ENCODE results near the gene GP5. TPM values are rescaled to one million over a fixed set of nuclear protein-coding genes. Genes with fewer than 3 reads are reported as not detected.

GP5 gene, protein sequence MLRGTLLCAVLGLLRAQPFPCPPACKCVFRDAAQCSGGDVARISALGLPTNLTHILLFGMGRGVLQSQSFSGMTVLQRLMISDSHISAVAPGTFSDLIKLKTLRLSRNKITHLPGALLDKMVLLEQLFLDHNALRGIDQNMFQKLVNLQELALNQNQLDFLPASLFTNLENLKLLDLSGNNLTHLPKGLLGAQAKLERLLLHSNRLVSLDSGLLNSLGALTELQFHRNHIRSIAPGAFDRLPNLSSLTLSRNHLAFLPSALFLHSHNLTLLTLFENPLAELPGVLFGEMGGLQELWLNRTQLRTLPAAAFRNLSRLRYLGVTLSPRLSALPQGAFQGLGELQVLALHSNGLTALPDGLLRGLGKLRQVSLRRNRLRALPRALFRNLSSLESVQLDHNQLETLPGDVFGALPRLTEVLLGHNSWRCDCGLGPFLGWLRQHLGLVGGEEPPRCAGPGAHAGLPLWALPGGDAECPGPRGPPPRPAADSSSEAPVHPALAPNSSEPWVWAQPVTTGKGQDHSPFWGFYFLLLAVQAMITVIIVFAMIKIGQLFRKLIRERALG
- not detected for total RNA-seq

DNA sequence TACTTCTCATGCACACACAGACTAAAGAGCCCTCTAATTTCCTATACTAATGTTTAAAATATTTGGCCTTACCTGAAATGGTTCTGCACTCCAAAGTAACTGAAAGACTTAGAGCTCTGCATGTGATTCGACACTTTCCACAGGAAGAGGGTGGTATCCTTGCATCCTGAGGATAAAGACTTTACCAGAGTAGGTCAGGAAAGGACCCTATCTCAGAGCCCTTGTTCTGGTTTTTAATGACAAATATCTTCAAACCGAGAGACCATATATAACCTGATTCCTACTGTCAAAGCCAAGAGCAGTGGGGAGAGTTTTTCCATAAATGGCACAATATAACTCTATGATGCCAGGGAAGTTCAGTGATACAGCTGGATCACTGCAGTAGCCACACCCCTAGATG lies at the start of gene GP5:
Gene GP5, minus strand, starts transcription at position 101 of the 400 bp plus-strand sequence. CDS start 984 bp downstream, outside the sequence.
- no peak for DNase-seq

DNA sequence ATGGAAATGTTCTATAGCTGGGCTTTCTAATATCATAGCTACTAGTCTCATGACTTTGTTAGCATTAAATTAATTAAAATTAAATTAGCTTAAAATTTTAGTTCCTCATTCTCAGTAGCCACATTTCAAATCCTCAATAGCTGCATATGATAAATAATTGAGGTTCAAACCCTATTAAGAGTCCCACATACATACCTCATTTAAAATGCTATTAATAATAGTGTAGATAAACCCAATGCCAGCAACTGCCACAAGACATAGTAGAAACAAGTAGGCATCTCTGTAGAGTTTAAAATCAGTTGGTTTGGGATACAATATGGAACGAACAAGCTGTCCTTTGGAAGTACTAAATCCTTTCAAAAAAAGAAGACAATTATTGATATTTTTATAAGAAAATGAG lies 48.6 kb upstream of the GP5 start:
- DNase-seq = no peak

GRCh38 chr3:194447161-194447560 lies 48.1 kb upstream of the GP5 start:
- no peak for DNase-seq

- DNase-seq = no peak
These were observed 47.7 kb upstream of the GP5 start for GRCh38 chr3:194446754-194447153.

- no peak for DNase-seq
These were observed 47.1 kb upstream of the GP5 start for GRCh38 chr3:194446172-194446571.

DNA sequence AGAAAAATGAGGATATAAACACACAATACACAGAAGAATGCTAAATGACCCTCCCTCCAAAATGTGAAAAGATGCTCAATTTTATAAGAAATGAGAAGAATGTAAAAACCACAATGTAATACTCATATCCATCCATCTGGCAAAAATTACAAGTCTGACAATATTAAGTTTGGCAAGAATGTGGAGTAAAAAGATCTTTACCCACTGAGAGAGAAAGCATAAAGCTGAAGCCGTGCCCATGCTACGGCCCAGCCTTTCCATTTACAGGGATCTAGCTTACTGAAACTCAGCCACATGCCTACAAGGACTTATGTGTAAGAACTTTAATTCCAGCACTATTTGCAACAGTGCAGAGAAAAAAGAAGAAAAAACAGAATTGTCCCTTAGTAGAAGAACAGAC lies 44.8 kb upstream of the GP5 start:
- DNase-seq = no peak

DNA sequence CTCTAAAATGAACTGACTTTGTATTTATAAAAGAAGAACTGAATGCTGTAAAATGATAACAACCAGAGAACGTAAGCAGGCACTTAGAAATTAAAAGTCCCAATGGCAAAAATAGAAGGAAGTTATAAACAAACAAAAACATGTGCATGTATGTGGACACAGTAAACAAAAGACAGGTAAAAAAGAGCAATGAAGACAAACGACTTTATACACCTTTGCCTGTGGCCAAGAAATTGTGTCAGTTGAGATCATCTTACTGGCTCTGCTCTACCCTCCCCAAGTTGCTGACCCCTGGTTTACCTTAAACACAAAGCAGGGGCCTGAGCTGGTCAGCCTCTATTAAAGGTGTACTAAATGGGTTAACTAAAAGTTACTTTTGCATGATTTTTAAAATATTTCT lies 41.7 kb upstream of the GP5 start:
- no peak for DNase-seq

DNA sequence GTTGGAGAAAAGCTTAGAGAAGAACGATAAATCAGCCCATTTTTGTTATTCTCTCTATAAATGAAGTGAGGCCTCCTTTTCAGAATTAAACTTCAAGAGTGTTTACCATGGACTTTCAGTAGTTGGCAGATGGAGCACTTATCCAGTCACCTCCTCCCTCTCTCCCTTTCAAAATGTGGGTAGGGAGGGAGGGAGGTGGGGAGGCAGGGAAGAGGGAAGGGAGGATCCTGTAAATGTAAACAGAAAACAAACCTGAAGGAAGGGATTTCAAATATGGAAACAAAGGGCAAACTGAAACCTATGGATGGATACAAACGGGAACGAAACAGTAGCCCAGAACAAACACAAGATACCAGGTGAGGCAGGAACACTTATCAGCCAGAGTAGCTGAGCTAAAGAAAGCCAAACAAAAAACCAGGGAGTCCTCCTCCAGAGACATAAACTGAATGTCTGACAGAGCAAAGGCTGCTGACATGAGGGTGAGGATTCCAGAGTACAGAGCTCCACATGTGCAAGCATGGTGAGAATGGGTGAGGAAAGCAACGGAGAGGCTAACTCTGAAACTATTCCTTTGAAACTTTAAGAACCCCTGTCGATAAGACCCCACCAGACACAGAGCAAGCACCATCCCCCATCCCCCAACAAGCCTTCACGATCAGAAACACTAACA lies 41.0 kb upstream of the GP5 start:
- no peak for DNase-seq

DNA sequence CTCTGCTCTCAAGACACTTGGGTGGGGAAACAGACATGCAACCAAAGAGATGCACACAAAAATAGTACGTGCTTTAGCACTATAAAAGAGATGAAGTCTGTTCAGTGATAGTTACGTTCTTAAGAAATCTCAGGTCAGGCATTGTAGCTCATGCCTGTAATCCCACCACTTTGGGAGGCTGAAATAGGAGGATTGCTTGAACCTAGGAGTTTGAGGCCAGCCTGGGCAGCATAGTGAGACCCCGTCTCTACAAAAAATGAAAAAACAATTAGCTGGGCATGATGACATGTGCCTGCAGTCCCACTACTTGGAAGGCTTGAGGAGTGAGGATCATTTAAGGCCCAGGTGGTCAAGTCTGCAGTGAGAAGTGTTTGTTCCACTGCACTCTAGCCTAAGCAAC lies 35.4 kb upstream of the GP5 start:
- no peak for DNase-seq

DNA sequence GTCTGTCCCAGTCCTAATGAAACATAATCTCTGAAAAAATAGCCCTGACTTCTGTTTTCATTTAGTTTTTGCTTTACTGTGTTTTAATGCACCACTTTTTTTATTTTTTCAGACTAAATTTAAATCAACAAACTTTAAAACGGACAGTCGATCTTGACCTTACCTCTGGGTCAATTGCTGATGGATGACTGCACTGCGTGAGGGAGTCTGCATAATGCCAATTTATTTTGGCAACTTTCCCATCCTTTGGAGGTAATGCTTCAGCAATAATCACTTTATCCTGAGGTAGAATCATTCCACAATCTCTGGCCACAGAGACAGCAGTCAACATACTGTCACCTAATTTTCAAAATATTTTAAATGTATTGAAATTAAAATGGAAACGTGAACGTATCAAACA lies 32.5 kb upstream of the GP5 start:
- DNase-seq = no peak

DNA sequence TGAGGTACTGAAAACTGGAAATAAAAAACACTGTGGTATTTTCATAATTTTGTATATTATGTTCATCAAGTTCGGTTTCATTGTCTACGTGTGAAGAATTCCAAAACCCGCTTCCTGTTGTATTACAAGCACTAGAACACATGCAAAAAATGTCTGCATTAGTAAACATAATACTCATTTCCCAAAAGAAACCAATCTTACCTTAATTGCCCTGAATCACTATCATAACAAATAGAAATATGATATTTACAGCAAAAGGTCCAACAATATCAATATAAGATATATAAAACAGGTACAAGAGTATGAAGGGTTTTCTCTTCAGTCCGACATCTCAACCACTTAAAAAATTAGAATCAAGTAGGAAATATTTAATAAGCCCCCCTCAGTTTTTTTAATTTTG lies 26.3 kb upstream of the GP5 start:
- DNase-seq = no peak

DNA sequence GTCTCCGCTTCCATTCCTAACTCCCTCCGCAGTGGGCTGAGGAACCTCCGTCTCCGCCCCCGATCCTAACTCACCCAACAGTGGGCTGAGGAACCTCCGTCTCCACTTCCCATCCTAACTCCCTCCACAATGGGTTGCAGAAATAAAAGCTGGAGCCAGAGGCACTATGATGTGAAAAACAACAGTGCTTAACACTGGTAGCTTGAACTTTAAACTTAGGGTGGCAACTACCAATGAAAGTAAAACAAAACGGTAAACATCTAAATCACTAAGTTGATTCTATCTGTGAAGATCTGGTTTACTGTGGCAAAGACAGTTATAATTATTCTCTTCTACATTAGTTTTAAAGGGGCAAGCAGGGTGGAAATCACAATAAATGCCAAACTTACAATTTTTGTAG lies 25.9 kb upstream of the GP5 start:
- DNase-seq = no peak

DNA sequence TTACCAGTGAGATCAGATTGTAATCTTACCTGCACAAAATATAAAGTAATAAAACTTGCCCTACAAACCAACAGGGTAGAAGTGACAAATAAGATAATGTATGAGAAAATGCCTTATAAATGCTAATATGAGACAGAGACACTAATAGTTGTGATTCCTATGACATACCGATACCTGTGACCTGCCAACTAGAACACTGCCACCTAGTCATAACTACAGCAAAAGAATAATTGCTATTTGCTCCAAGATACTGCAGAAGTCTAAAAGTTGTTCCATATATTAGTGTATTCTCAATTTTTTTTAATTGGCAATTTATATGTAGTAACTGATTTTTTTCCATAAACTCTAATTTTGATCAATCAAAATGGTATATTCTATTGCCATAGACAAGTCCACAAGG lies 25.3 kb upstream of the GP5 start:
- DNase-seq = no peak

GRCh38 chr3:194423317-194423716 lies 24.3 kb upstream of the GP5 start:
- no peak for DNase-seq

GRCh38 chr3:194422188-194422587 lies 23.1 kb upstream of the GP5 start:
- DNase-seq = no peak

DNA sequence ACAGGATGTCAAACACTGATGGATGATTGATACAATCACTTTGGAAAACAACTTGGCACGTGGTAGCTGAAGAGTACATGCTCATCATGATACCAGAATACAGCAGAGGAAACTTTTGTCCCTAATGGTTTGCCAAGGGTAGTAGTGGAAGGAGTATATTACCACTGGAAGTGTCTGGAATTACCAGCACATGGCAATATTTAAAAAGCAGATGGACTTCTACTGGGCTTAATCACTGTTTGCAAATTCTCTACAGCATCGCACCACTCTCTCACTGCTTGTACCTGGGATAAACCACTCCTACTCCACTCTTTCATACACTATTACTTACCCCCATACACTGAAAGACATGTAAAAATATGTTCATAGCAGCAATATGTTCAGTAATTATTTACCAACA lies 19.6 kb upstream of the GP5 start:
- DNase-seq = no peak

- DNase-seq = no peak
These were observed 8.4 kb upstream of the GP5 start for GRCh38 chr3:194407423-194407822.

- no peak for DNase-seq
These were observed 6.7 kb upstream of the GP5 start for GRCh38 chr3:194405766-194406165.

DNA sequence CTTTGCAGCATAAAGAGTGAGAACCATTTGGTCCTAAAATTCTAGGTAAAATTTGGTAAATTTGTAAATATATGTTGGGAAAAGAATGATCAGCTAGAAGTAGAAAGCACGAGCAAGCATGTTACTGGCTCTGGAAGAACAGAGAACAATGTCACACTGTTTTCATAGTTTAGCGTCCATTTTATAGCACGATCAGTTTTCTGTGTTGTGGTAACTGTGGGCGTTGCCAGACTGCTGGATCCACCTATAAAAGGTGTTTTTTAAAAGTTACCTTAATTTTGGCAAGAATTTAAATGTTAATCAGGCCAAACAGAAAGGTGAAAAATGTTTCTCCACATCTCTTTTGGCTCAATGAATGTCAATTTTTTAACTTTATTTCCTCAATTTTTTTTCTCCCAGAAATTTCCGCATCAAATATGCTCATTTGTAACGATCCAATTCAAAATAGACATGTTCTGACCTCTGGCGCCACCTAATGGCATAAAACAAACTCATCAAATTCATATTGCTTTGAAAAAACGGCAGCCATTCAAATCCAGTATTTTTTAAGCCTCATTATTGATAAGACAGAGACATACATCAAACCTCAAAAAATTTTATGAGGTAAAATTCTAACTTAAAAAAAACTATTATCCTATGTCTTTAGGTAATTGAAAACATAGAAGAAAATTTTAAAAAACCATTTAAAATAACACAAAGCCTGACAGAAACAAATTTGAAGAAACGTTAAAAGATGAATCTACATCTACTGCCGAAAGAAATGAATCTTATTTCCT lies 5.5 kb upstream of the GP5 start:
- DNase-seq = no peak

DNA sequence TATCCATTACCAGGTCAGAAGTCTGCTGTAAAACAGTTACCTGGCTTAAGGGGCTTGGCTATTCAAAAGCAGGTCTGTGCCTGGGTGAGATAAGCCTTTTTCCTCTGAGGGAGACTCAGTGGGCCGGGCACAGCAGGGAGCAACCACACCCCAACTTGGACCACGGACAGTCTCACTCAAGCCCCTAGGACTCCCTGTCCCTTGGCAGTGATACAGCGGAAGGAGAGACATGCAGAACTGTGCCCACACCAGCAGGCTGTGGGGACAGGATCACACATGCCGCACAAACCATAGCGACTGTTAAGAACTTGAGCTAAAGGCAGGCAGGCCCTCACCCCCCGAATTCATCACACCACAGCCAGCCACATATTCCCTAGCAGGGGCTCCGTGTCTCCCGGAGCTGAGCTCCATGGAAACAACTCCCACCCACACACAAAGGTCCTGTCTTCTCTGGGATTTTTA lies 2.8 kb upstream of the GP5 start:
- DNase-seq = no peak

DNA sequence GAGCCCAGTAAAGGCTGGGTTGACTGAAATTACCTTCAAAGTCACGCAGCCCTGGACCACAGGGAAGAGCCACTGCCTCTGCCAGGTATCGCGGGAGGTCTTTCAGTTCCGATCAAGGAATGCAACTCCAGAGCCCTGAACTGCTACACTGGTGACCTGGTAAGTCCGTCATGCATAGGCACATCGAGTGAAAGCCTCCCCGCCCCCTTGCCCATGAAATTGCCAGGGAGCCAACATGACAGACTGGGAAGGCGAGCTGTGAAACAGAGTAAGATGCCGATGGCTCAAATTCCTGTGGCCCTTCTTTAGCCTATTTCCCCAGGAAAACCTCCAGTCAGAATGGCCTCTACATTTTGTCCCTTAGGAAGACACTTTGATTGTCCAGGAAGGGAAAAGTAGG lies 2.3 kb upstream of the GP5 start:
- DNase-seq = no peak

DNA sequence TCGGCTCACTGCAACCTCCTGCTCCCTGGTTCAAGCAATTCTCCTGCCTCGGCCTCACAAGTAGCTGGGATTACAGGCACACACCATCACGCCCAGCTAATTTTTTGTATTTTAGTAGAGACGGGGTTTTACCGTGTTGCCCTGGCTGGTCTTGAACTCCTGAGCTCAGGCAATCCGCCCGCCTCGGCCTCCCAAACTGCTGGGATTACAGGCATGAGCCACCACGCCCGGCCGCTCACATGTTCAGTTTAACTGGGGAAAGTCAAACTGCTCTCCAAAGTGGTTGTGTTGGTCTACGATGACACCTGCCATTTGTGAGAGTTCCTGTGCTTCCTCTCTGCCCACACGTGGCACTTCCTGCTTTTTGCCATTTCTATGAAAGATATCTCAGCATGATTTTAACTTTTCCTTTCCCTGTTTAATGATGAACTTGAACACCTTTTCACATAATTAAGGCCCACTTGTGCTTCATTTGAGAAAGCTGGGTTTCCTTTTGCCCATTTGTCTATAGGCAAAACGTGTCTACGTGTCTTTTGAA lies 877 bp upstream of the GP5 start:
- no peak for DNase-seq

All from occipital lobe (tissue), 2 donors.